Smooth muscle cell (in vitro differentiated cells): Measurements from ENCODE around the gene CCL7. TPM values are rescaled to one million over a fixed set of nuclear protein-coding genes. Genes with fewer than 3 reads are reported as not detected.

Experiments used
- DNase-seq: peaks from one replicate; lab custom pipeline; 2025; ENCODE audit not compliant: unreplicated experiment; lab: John Stamatoyannopoulos, UW
- H2AFZ ChIP-seq: fragments of 200-600 bp; sonication (generic); 2 replicates; pipeline ENCODE4 v1.6.0; 2016; ENCODE audit warnings: antibody characterized with exemption, low read depth, mild to moderate bottlenecking
- H3F3A ChIP-seq: fragments of 200-600 bp; sonication (generic); 2 replicates; pipeline ENCODE4 v1.6.0; 2017; ENCODE audit warnings: antibody characterized with exemption, low read depth
- H3K27ac ChIP-seq: fragments of 200-600 bp; sonication (generic); 2 replicates; pipeline ENCODE4 v1.5.1; 2016; ENCODE audit warnings: low read depth, mild to moderate bottlenecking
- H3K27me3 ChIP-seq: fragments of 200-600 bp; sonication (generic); 2 replicates; pipeline ENCODE4 v1.6.1; 2016; ENCODE audit warnings: low read depth, mild to moderate bottlenecking
- H3K36me3 ChIP-seq: fragments of 200-600 bp; sonication (generic); 2 replicates; pipeline ENCODE4 v1.5.1; 2016; ENCODE audit warnings: low read depth
- H3K4me1 ChIP-seq: fragments of 200-600 bp; sonication (generic); 2 replicates; pipeline ENCODE4 v1.5.1; 2016; ENCODE audit warnings: low read depth
- H3K4me2 ChIP-seq: fragments of 200-600 bp; sonication (generic); 2 replicates; pipeline ENCODE4 v1.6.0; 2016; ENCODE audit warnings: mild to moderate bottlenecking
- H3K4me3 ChIP-seq: fragments of 200-600 bp; sonication (generic); 2 replicates; pipeline ENCODE4 v1.5.1; 2016; ENCODE audit warnings: mild to moderate bottlenecking
- H3K79me2 ChIP-seq: fragments of 200-600 bp; sonication (generic); 2 replicates; pipeline ENCODE4 v1.6.0; 2016; ENCODE audit warnings: low read depth, mild to moderate bottlenecking
- H3K9ac ChIP-seq: fragments of 200-600 bp; sonication (generic); 2 replicates; pipeline ENCODE4 v1.6.0; 2016; ENCODE audit warnings: low read depth
- H3K9me3 ChIP-seq: fragments of 200-600 bp; sonication (generic); replicated peaks from 2 replicates; pipeline ENCODE4 v1.5.1; 2016; ENCODE audit warnings: low read depth
- H4K20me1 ChIP-seq: fragments of 200-600 bp; sonication (generic); 2 replicates; pipeline ENCODE4 v1.6.0; 2016; ENCODE audit warnings: low read depth
- WGBS: methylation state at CpG from one replicate; pipeline ENCODE4 v1.1.7; 2016; ENCODE audit warnings: low lambda C conversion rate; 5-methylcytosine and 5-hydroxymethylcytosine counted together
- polyA plus RNA-seq: library from polyadenylated mRNA; unstranded; fragments of >200 nt; fragmentation: Nextera tagmentation; extraction: Ambion mirVana; gene quantifications from 2 replicates; pipeline ENCODE4 v1.2.1, GENCODE V29; 2016
- total RNA-seq: library from RNA; depleted of rRNA; stranded (reverse); fragments of >200 nt; gene quantifications from 2 replicates; pipeline ENCODE4 v1.2.3, GENCODE V29; 2014
- TF ChIP-seq, protein P1 (sequence below): fragments of 200-600 bp; sonication (generic); IDR thresholded peaks from 2 replicates; pipeline ENCODE4 v1.5.1; 2017; ENCODE audit warnings: borderline replicate concordance, mild to moderate bottlenecking, antibody characterized with exemption; ENCODE audit not compliant: insufficient read depth, poor library complexity, severe bottlenecking

Gene CCL7
- total and polyA plus RNA-seq, 2 experiments from 2014 or later: 0.31 to 0.74 TPM

DNA sequence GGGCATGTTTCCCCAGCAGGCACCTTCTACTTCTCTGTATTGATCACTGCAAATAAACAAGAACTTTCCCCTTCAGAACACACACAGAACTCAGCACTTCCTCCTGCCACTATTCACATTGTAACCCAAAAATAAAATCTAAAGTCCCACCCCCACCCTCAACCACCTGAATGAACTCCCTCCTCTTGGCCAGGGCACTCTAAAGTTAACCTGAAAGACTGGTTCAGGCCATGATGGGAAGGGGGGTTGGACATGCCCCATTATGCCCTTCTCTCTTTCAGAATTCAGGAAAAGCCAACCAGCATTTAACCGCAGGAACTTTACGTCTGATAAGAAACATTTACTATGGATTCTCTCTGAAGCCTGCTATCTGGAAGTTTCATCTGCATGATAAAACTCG, 42.3 kb upstream of the CCL7 start:
- Histone ChIP-seq H3K9me3 (no peaks in the 10 kb centered on the region), H3K27ac (no peak overlapping the region), H3K9ac (no peak overlapping the region), H3K27me3 (no peaks in the 10 kb centered on the region), H3F3A (no peaks in the 10 kb centered on the region), H4K20me1 (no peaks in the 10 kb centered on the region), H3K4me1 (no peaks in the 10 kb centered on the region), H3K36me3 (no peaks in the 10 kb centered on the region), H3K4me2 (no peak overlapping the region), H3K4me3 (no peak overlapping the region), H3K79me2 (no peaks in the 10 kb centered on the region), H2AFZ (no peak overlapping the region)
- DNase-seq: no peak
- TF ChIP-seq, protein P1, sequence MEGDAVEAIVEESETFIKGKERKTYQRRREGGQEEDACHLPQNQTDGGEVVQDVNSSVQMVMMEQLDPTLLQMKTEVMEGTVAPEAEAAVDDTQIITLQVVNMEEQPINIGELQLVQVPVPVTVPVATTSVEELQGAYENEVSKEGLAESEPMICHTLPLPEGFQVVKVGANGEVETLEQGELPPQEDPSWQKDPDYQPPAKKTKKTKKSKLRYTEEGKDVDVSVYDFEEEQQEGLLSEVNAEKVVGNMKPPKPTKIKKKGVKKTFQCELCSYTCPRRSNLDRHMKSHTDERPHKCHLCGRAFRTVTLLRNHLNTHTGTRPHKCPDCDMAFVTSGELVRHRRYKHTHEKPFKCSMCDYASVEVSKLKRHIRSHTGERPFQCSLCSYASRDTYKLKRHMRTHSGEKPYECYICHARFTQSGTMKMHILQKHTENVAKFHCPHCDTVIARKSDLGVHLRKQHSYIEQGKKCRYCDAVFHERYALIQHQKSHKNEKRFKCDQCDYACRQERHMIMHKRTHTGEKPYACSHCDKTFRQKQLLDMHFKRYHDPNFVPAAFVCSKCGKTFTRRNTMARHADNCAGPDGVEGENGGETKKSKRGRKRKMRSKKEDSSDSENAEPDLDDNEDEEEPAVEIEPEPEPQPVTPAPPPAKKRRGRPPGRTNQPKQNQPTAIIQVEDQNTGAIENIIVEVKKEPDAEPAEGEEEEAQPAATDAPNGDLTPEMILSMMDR: no peak
- 70% methylated on average over 3 of the region's 3 CpGs for WGBS

DNA sequence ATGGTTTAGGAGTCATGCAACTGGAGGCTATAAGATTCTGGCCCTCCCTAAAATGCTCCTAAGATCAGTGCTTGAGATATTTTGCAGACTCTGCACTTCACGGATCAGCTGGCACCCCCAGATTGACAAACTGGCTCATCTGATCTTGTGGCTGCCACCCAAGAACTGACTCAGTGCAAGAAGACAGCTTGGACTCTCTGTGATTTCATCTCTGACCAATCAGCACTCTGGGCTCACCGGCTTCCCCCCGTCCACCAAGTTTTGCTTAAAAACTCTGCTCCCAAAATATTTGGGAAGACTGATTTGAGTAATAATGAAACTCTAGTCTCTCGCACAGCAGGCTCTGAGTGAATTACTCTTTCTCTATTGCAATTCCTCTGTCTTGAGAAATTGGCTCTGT, 41.2 kb upstream of the CCL7 start:
- Histone ChIP-seq H3F3A (no peaks in the 10 kb centered on the region), H3K79me2 (no peaks in the 10 kb centered on the region), H3K4me2 (no peak overlapping the region), H3K9me3 (no peaks in the 10 kb centered on the region), H3K36me3 (no peaks in the 10 kb centered on the region), H3K4me3 (no peak overlapping the region), H2AFZ (no peak overlapping the region), H4K20me1 (no peaks in the 10 kb centered on the region), H3K27me3 (no peaks in the 10 kb centered on the region), H3K9ac (no peak overlapping the region), H3K27ac (no peak overlapping the region), H3K4me1 (no peaks in the 10 kb centered on the region)
- DNase-seq: no peak
- TF ChIP-seq, protein P1: no peak
- WGBS: 85% methylated on average over 4 of the region's 4 CpGs

DNA sequence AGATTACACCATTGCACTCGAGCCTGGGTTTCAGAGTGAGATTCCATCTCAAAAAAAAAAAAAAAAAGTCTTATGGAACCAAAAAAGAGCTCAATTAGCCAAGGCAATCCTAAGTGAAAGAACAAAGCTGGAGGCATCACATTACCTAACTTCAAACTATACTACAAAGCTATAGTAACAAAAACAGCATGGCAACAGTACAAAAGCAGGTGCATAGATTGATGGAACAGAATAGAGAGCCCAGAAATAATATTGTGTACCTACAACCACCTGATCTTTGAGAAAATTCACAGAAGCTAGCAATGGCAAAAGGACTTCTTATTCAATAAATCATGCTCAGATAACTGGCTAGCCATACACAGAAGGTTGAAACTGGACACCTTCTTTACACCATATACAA, 39.7 kb upstream of the CCL7 start:
- Histone ChIP-seq H3K9ac (no peak overlapping the region), H3K4me1 (peaks cover 4% of the 10 kb centered on the region), H3K27me3 (no peaks in the 10 kb centered on the region), H4K20me1 (no peaks in the 10 kb centered on the region), H3K36me3 (no peaks in the 10 kb centered on the region), H3K9me3 (no peaks in the 10 kb centered on the region), H2AFZ (no peak overlapping the region), H3K79me2 (no peaks in the 10 kb centered on the region), H3F3A (peaks cover 3% of the 10 kb centered on the region), H3K4me3 (no peak overlapping the region), H3K4me2 (no peak overlapping the region), H3K27ac (no peak overlapping the region)
- DNase-seq: no peak
- TF ChIP-seq, protein P1: no peak
- 82% methylated on average over 1 of the region's 1 CpG for WGBS

DNA sequence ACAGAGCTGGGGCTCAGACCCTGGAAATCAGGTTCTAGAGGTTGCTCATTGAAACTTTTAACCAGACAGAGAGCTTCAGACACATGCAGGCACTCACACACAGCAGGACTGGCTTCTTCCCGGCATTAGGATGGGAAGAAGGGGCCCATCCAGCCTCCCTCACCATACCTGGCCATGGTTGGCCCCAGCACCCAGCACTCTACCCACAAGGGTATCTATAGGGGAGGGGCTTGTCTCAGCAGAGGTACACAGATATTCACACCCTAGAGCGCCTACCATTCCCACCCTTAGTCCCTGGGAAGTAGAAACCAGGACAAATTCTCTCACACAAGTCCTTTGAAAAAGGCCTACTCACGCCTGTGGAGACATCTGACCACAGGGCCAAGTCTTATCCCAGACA, 35.4 kb upstream of the CCL7 start:
- H3K79me2 ChIP-seq: no peaks in the 10 kb centered on the region
- no peak for DNase-seq
- H3K9me3 ChIP-seq: no peaks in the 10 kb centered on the region
- TF ChIP-seq, protein P1: no peak
- H3F3A ChIP-seq: peaks cover 15% of the 10 kb centered on the region
- H4K20me1 ChIP-seq: no peaks in the 10 kb centered on the region
- H3K36me3 ChIP-seq: no peaks in the 10 kb centered on the region
- WGBS: 83% methylated on average over 3 of the region's 3 CpGs
- no peak overlapping the region for H3K27ac ChIP-seq
- H3K4me1 ChIP-seq: peaks cover 13% of the 10 kb centered on the region
- no peak overlapping the region for H3K4me2 ChIP-seq
- no peaks in the 10 kb centered on the region for H3K27me3 ChIP-seq
- no peak overlapping the region for H3K9ac ChIP-seq
- no peak overlapping the region for H2AFZ ChIP-seq
- no peak overlapping the region for H3K4me3 ChIP-seq
